IMR-90 (cell line): ENCODE results near the gene SRGAP3. TPM values are rescaled to one million over a fixed set of nuclear protein-coding genes. Genes with fewer than 3 reads are reported as not detected.

ENCODE experiments used
- ATAC-seq: fragments of 200-7000 bp; cut with Tn5 transposase; 2 replicates; pipeline ENCODE4 v1.9.1; 2020; ENCODE audit warnings: low read depth, mild to moderate bottlenecking, moderate library complexity
- BruUV-seq: library from RNA; stranded (reverse); fragments of 400-500 nt; replicated peaks from 2 replicates; lab custom pipeline; 2021; lab: Mats Ljungman, UMichigan
- CTCF ChIA-PET: fragments of 300-600 bp; formaldehyde crosslinking; extraction: SDS; loops from one replicate; lab custom pipeline; 2021; ENCODE audit warnings: antibody characterized with exemption; lab: Yijun Ruan, JAX
- POLR2A ChIA-PET: fragments of 300-600 bp; sonication (Branson Sonifier 250); formaldehyde crosslinking; loops from one replicate; lab custom pipeline; 2022; ENCODE audit warnings: antibody characterized with exemption; ENCODE audit not compliant: unreplicated experiment; lab: Charles Lee
- DNase-seq: peaks from one replicate; pipeline ENCODE4 v3.0.0; 2013
- H2AFZ ChIP-seq: replicated peaks from 2 replicates; pipeline ENCODE3; 2013; ENCODE audit warnings: low read length, mild to moderate bottlenecking; ENCODE audit not compliant: poor library complexity
- H2AK5ac ChIP-seq: 2 replicates; pipeline ENCODE4 v1.6.1; 2013; ENCODE audit warnings: low read depth, low read length, inconsistent platforms
- H2AK9ac ChIP-seq: replicated peaks from 2 replicates; pipeline ENCODE3; 2013; ENCODE audit warnings: mild to moderate bottlenecking, low read depth, low read length, moderate library complexity; ENCODE audit not compliant: poor library complexity
- H2BK120ac ChIP-seq: 2 replicates; pipeline ENCODE4 v1.6.1; 2013; ENCODE audit warnings: low read depth, low read length, inconsistent platforms
- H2BK15ac ChIP-seq: 3 replicates; pipeline ENCODE4 v1.6.1; 2013; ENCODE audit warnings: low read depth, low read length, inconsistent platforms
- H2BK20ac ChIP-seq: 2 replicates; pipeline ENCODE4 v1.6.1; 2013; ENCODE audit warnings: low read depth, mild to moderate bottlenecking, inconsistent platforms, low read length, moderate library complexity
- H2BK5ac ChIP-seq: 2 replicates; pipeline ENCODE4 v1.6.1; 2013; ENCODE audit warnings: mild to moderate bottlenecking, low read depth, low read length, inconsistent platforms; ENCODE audit not compliant: poor library complexity, severe bottlenecking
- H3K14ac ChIP-seq: replicated peaks from 2 replicates; pipeline ENCODE4 v1.6.1; 2013; ENCODE audit warnings: low read depth, low read length, inconsistent platforms
- H3K18ac ChIP-seq: 2 replicates; pipeline ENCODE4 v1.6.1; 2013; ENCODE audit warnings: low read depth, low read length, control low read depth
- H3K23ac ChIP-seq: 2 replicates; pipeline ENCODE4 v1.6.1; 2013; ENCODE audit warnings: low read depth, low read length, inconsistent platforms
- H3K27ac ChIP-seq: 2 replicates; pipeline ENCODE4 v1.5.1; 2013; ENCODE audit warnings: mild to moderate bottlenecking, control low read depth, low read length; ENCODE audit not compliant: insufficient read depth
- H3K27me3 ChIP-seq: 2 replicates; pipeline ENCODE4 v1.6.1; 2013; ENCODE audit warnings: low read length; ENCODE audit not compliant: control insufficient read depth, insufficient read depth
- H3K36me3 ChIP-seq: 2 replicates; pipeline ENCODE4 v1.6.1; 2013; ENCODE audit warnings: low read length, mixed read lengths; ENCODE audit not compliant: control insufficient read depth, insufficient read depth
- H3K4ac ChIP-seq: 2 replicates; pipeline ENCODE4 v1.6.1; 2013; ENCODE audit warnings: low read depth, low read length, inconsistent platforms
- H3K4me1 ChIP-seq: 2 replicates; pipeline ENCODE4 v1.6.1; 2013; ENCODE audit warnings: low read length, mixed read lengths; ENCODE audit not compliant: control insufficient read depth, insufficient read depth
- H3K4me2 ChIP-seq: 2 replicates; pipeline ENCODE4 v1.6.1; 2013; ENCODE audit warnings: low read depth, mild to moderate bottlenecking, control low read depth, low read length, moderate library complexity
- H3K4me3 ChIP-seq: 2 replicates; pipeline ENCODE4 v1.5.1; 2013; ENCODE audit warnings: low read depth, mild to moderate bottlenecking, control low read depth, low read length, moderate library complexity; ENCODE audit not compliant: insufficient read depth
- H3K56ac ChIP-seq: 2 replicates; pipeline ENCODE4 v1.6.1; 2013; ENCODE audit warnings: low read length, inconsistent platforms; ENCODE audit not compliant: insufficient read depth; ENCODE audit errors: extremely low read depth
- H3K79me1 ChIP-seq, 2 experiments: 2 replicates each; pipeline ENCODE4 v1.6.1; 2013; ENCODE audit warnings: low read length in 2 of 2, inconsistent platforms in 1 of 2, low read depth in 1 of 2
- H3K9ac ChIP-seq: 2 replicates; pipeline ENCODE4 v1.6.1; 2013; ENCODE audit warnings: low read depth, low read length, control low read depth
- H3K9me1 ChIP-seq: 2 replicates; pipeline ENCODE4 v1.6.1; 2013; ENCODE audit warnings: low read length, inconsistent platforms; ENCODE audit not compliant: insufficient read depth
- H3K9me3 ChIP-seq: 2 replicates; pipeline ENCODE4 v1.6.1; 2013; ENCODE audit warnings: low read length; ENCODE audit not compliant: control insufficient read depth, insufficient read depth
- H4K20me1 ChIP-seq: 2 replicates; pipeline ENCODE4 v1.6.1; 2013; ENCODE audit warnings: low read length, inconsistent platforms; ENCODE audit not compliant: insufficient read depth
- H4K5ac ChIP-seq: 2 replicates; pipeline ENCODE4 v1.6.1; 2013; ENCODE audit warnings: mild to moderate bottlenecking, low read depth, low read length, control low read depth
- H4K8ac ChIP-seq, 2 experiments: 2 replicates each; pipeline ENCODE4 v1.6.1; 2013; ENCODE audit warnings: low read depth in 2 of 2, low read length in 2 of 2, control low read depth in 1 of 2, inconsistent platforms in 1 of 2
- H4K91ac ChIP-seq: 2 replicates; pipeline ENCODE4 v1.6.1; 2013; ENCODE audit warnings: low read depth, low read length, inconsistent platforms; ENCODE audit not compliant: insufficient read depth
- BHLHE40 ChIP-seq: fragments of 150-350 bp; IDR thresholded peaks from 2 replicates; pipeline ENCODE4 v1.6.1; 2016; ENCODE audit warnings: mild to moderate bottlenecking, low read depth, low read length
- CEBPB ChIP-seq: IDR thresholded peaks from 2 replicates; pipeline ENCODE4 v1.6.1; 2012; ENCODE audit warnings: low read depth, low read length, improper control_type of control experiment
- CHD1 ChIP-seq: IDR thresholded peaks from 2 replicates; pipeline ENCODE4 v1.6.1; 2012; ENCODE audit warnings: low read depth, low read length, improper control_type of control experiment
- CTCF ChIP-seq: conservative IDR thresholded peaks from 2 replicates; pipeline ENCODE4 v1.5.1; 2012; ENCODE audit warnings: mild to moderate bottlenecking, low read depth, low read length, improper control_type of control experiment
- ELK1 ChIP-seq: fragments of 150-350 bp; IDR thresholded peaks from 2 replicates; pipeline ENCODE4 v1.6.1; 2016; ENCODE audit warnings: low read depth, mild to moderate bottlenecking, low read length, moderate library complexity, borderline replicate concordance
- FOS ChIP-seq: fragments of 150-350 bp; IDR thresholded peaks from 2 replicates; pipeline ENCODE4 v1.6.1; 2016; ENCODE audit warnings: low read depth, low read length
- MAFK ChIP-seq: IDR thresholded peaks from 2 replicates; pipeline ENCODE4 v1.6.1; 2012; ENCODE audit warnings: low read depth, low read length, improper control_type of control experiment
- MAZ ChIP-seq: IDR thresholded peaks from 2 replicates; pipeline ENCODE4 v1.6.1; 2012; ENCODE audit warnings: low read depth, mild to moderate bottlenecking, low read length, improper control_type of control experiment, moderate library complexity, borderline replicate concordance
- MXI1 ChIP-seq: IDR thresholded peaks from 2 replicates; pipeline ENCODE4 v1.6.1; 2012; ENCODE audit warnings: low read depth, mild to moderate bottlenecking, low read length, moderate library complexity, borderline replicate concordance
- NFE2L2 ChIP-seq: fragments of 150-350 bp; IDR thresholded peaks from 2 replicates; pipeline ENCODE4 v1.6.1; 2016; ENCODE audit warnings: low read depth, mild to moderate bottlenecking, low read length
- POLR2A ChIP-seq: IDR thresholded peaks from 2 replicates; pipeline ENCODE4 v1.6.1; 2012; ENCODE audit warnings: mild to moderate bottlenecking, low read depth, low read length
- RAD21 ChIP-seq: IDR thresholded peaks from 2 replicates; pipeline ENCODE4 v1.6.1; 2012; ENCODE audit warnings: low read length, improper control_type of control experiment
- RCOR1 ChIP-seq: IDR thresholded peaks from 2 replicates; pipeline ENCODE4 v1.6.1; 2012; ENCODE audit warnings: mild to moderate bottlenecking, low read length, improper control_type of control experiment; ENCODE audit not compliant: insufficient replicate concordance
- RFX5 ChIP-seq: IDR thresholded peaks from 2 replicates; pipeline ENCODE4 v1.8.0; 2012; ENCODE audit warnings: low read depth, mild to moderate bottlenecking, low read length, moderate library complexity
- SMC3 ChIP-seq: fragments of 150-350 bp; IDR thresholded peaks from 2 replicates; pipeline ENCODE4 v1.6.1; 2016; ENCODE audit warnings: low read depth, mild to moderate bottlenecking, antibody characterized with exemption, low read length, moderate library complexity
- USF2 ChIP-seq: fragments of 150-350 bp; IDR thresholded peaks from 2 replicates; pipeline ENCODE4 v1.6.1; 2017; ENCODE audit warnings: mild to moderate bottlenecking, antibody characterized with exemption, low read length, low read depth
- WGBS, 2 experiments: methylation state at CpG; one replicate each; pipeline versions ENCODE4 v1.1.5 to v1.1.7; 2013; ENCODE audit warnings: missing lambda C conversion rate in 2 of 2; ENCODE audit not compliant: insufficient read length in 1 of 2; ENCODE audit errors: extremely low coverage in 2 of 2; 5-methylcytosine and 5-hydroxymethylcytosine counted together
- dilution Hi-C: fragments of 300-500 bp; cut with HindIII; formaldehyde crosslinking; loops from one replicate; pipeline ENCODE4 v1.14.3; 2018; ENCODE audit warnings: low sequenced_read_pairs; ENCODE audit not compliant: unreplicated experiment
- in situ Hi-C: fragments of 300-500 bp; cut with MboI; formaldehyde crosslinking; loops from 3 replicates; pipeline ENCODE4 v1.14.3; 2019; ENCODE audit warnings: low sequenced_read_pairs, inconsistent platforms, mixed read lengths
- intact Hi-C: fragments of 100-400 bp; cut with micrococcal nuclease; formaldehyde crosslinking; loops from 2 replicates; pipeline ENCODE4 v1.10.0; 2022
- polyA plus RNA-seq, 3 experiments: library from polyadenylated mRNA; depleted of rRNA; stranded (reverse); fragments of >200 nt; gene quantifications; 2 replicates each; pipeline ENCODE4 v1.2.3, GENCODE V29; 2012; ENCODE audit warnings: low replicate concordance in 1 of 3
- total RNA-seq: library from RNA; depleted of rRNA; stranded (reverse); fragments of >200 nt; gene quantifications from 2 replicates; pipeline ENCODE4 v1.2.3, GENCODE V29; 2012

The SRGAP3 gene
- total and polyA plus RNA-seq, 2 of the 4 experiments (the other 2 are of a cell fraction), result 0.68 to 1.4 TPM

- H3K79me1 ChIP-seq, result no peaks in the 10 kb centered on the region
- H3K27ac ChIP-seq, result no peak overlapping the region
- no peaks in the 10 kb centered on the region for H3K4me1 ChIP-seq
- DNase-seq (no peak), ATAC-seq (no peak)
- no peak overlapping the region for H3K56ac ChIP-seq
- no peak overlapping the region for H3K9ac ChIP-seq
- no peak overlapping the region for H2AFZ ChIP-seq
- H2BK20ac ChIP-seq, result no peak overlapping the region
- no peak overlapping the region for H2AK5ac ChIP-seq
- H3K18ac ChIP-seq, result no peak overlapping the region
- ChIA-PET POLR2A (no interaction called here), CTCF (no interaction called here)
- TF ChIP-seq FOS (no peak), USF2 (no peak), CTCF (no peak), RCOR1 (no peak), CHD1 (no peak), MXI1 (no peak), POLR2A (no peak), BHLHE40 (no peak), SMC3 (no peak), ELK1 (no peak), MAZ (no peak), MAFK (no peak), NFE2L2 (no peak), RFX5 (no peak), RAD21 (no peak), CEBPB (no peak)
- H3K14ac ChIP-seq, result no peak overlapping the region
- H3K36me3 ChIP-seq, result no peaks in the 10 kb centered on the region
- BruUV-seq, result no TSS peak
- H3K4ac ChIP-seq, result no peak overlapping the region
- dilution Hi-C loops, result no loop called here
- in situ Hi-C loops, result no loop called here
- H3K4me2 ChIP-seq, result no peak overlapping the region
- no CpG with 5 or more reads among the region's 4 CpGs for WGBS, 2 experiments
- H3K9me1 ChIP-seq, result 0 out of 2 replicates have a peak, but pooled peaks cover 2% of the 10 kb centered on the region
- H3K4me3 ChIP-seq, result no peak overlapping the region
- H2BK5ac ChIP-seq, result no peak overlapping the region
- no peak overlapping the region for H2BK15ac ChIP-seq
- no peak overlapping the region for H4K5ac ChIP-seq
- H3K27me3 ChIP-seq, result peaks cover 9% of the 10 kb centered on the region
- no peak overlapping the region for H4K91ac ChIP-seq
- H3K9me3 ChIP-seq, result no peaks in the 10 kb centered on the region
- H2BK120ac ChIP-seq, result no peak overlapping the region
- no peak overlapping the region for H2AK9ac ChIP-seq
- H4K20me1 ChIP-seq, result no peaks in the 10 kb centered on the region
- intact Hi-C loops, result no loop called here
- H4K8ac ChIP-seq, result no peak overlapping the region
- H3K23ac ChIP-seq, result no peak overlapping the region
Measured at GRCh38 chr3:8992199-8992598, 257.2 kb downstream of the SRGAP3 start.
